GM18907 (cell line): ENCODE results near the gene DCP1A.
"Not testable (repeated sequence)": the region's sequence is repeated elsewhere in the genome, so short reads cannot be mapped to it uniquely, and the experiment has no call there.

Experiments used
- ATAC-seq: cut with Tn5 transposase; IDR thresholded peaks from one replicate; pipeline ENCODE4 v1.9.1; 2021; ENCODE audit warnings: mild to moderate bottlenecking, moderate library complexity; ENCODE audit not compliant: unreplicated experiment

The DCP1A gene

DNA sequence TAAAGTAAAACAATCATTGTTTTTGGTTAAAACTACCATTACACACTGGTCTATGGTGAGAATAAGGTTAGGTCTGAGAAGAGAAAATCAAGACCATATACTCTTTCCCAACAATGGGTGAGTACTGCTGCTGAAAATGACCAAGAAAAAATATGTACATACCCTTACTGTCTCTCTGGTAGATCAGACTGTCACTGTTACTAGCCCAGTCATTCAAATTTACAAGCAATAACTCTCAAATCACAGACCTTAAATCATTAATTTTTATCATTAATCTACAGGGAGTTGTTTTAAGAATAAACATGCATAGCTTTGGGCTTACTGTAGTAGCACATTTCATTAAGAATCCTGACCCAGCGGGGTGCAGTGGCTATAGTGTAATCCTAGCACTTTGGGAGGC lies 17.4 kb downstream of the DCP1A start:
- ATAC-seq, result no peak

DNA sequence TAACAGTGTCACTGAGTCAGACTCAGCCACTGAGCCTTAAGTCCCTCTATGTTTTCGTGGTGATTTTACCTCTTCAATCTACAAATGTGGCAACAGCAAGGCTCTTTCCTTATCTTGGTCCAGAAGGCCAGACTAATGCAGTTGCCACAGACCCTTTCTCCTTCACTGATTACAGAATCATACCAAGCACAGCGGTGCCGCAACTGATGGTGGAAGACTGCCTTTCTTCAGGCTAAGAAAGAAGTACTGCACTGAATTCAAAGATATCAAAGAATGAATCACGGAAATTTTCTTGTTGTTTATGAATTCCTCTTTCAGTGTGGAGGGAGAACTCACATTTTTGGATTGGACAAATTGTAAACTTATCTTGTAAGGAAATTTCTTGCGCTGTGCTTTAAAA lies 18.6 kb downstream of the DCP1A start:
- ATAC-seq, result no peak

DNA sequence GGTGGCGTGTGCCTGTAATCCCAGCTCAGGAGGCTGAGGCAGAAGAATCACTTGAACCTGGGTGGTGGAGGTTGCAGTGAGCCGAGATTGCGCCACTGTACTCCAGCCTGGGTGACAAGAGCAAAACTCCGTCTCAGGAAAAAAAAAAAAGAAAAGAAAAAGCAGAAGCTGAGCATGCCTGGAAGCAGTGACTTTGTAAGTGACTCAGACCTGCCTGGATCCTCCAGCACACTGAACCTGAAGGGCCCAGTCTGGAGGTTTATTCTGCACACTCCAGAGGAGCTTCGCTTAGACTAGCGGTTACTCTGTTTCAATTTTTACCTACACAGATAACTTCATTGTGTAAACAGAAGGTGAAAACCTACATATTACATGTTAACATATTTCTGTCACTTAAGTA lies 19.4 kb downstream of the DCP1A start:
- ATAC-seq, result not testable (repeated sequence)

DNA sequence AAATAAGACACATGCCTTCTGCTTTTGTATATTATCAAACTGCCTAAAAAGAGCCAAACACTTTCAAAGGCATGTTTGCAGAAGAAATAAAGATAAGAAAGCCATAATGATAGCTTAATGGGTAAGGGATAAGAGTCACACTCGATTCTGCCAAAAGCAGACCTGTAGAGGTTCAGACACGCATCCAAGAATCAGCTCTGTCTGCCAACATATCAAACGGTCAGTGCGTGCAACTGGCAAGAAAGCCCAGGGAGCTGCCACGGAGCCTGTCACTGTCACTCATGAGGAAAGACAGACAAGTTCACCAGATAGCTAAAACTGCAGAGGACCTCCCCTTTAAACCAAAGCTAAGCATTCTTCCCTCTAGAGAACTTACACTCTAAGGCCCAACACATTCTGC lies 23.2 kb downstream of the DCP1A start:
- no peak for ATAC-seq

DNA sequence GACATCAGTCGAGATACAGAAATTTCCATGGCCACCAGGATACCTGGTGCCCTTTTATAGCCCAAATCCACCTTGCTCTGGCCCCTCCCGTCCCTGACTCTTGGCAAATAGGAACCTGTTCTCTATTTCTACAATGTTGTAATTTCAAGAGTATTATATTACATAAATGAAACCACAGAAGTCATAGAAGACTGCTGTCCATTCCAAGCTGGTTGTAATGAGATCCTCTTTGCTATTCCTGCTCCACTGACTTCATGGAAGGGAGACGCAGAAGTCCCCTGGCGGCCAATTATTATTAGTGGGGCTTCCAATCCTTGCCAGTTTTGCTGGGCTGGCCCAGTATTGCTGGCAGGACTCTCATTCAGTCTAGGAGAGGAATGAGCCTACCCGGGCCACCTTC lies 26.6 kb downstream of the DCP1A start:
- no peak for ATAC-seq

DNA sequence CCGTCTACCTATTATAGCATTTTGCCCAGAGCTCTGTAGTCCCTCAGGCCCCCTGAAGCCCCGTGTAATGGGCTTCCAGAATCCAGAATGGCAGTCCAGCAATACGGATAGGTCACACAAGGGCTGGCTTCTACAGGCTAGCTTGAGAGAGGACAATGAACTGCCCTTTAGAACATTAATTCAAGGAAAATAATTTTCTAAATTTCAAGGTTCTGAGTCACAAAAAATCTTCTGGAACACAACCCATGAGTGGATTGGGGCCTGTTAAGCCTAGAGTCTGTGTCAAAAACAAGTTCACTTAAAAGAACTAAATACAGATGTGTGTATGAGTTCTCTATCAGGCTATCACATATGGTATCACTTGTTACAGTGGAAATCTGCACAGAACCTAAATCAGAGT lies 28.8 kb downstream of the DCP1A start:
- ATAC-seq, result no peak

DNA sequence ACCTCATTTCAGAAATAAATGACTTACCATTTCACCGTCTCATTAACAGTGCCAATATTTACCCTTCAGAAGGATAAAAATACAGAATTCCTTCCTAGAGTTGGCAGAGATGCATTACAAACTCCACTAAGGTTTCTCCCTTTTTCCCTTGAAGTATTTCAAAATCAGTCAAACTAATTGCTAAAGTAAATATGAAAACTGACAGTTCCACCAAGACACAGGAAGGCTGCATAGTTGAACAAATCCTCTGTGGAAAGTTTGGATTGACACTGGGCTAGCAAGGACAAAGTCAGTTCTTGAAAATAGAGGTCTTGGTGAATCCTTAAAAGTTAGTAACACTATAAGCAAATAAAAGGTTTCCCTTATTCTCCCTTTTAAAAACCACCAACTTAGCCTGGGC lies 34.5 kb downstream of the DCP1A start:
- ATAC-seq, result no peak

DNA sequence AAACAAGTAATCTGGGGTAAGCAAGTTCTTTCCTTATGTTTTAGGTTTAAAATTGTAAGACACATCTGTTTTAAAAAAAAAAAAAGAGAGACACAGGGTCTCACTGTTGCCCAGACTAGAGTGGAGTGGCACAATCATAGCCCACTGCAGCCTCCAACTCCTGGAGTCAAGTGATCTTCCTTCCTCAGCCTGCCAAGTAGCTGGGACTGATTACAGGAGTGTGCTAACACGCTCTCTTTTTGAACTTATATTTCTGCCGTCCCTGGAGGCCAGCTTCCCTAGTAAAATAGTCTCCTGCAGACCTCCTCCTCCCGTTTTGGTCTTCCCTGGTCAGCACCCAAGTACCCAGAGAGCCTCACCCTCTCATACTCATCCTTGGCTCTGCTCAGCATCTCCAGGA lies 35.5 kb downstream of the DCP1A start:
- no peak for ATAC-seq

DNA sequence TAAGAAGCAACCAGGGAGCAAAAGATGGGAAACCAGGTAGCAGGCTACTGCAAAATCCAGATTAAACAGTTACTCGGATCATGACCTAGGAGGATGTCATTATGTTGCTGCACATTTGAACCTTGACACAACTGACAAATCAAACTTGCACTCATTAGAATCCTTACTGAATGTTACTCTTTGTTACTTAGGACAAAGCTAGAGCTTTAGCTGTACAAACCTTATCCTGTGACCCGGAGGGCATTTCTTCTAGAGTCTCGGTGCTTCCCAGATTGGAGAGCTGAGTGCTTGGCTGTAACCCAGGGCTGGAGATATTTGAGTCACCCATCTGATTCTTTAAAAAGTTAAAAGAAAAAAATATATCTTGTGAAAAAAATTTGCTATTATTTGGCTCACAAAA lies 43.4 kb downstream of the DCP1A start:
- no peak for ATAC-seq

DNA sequence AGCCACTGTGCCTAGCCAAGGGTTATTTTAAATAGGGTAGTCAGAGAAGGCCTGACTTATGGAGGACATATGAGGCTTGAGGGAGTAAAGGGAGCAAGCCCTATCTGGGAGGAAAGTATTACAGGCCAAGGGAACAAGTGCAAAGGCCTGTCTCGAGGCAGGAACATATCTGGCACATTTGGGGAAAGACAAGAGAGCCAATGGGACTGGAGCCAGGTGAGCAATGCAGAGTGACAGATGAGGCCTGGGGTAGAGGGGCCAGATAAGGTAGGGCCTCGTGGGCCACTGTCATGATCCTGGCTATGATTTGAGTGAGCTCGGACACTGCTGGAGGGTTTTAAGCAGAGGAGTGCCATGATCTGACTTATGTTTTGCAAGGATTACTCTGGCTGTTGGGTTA lies 43.8 kb downstream of the DCP1A start:
- no peak for ATAC-seq

DNA sequence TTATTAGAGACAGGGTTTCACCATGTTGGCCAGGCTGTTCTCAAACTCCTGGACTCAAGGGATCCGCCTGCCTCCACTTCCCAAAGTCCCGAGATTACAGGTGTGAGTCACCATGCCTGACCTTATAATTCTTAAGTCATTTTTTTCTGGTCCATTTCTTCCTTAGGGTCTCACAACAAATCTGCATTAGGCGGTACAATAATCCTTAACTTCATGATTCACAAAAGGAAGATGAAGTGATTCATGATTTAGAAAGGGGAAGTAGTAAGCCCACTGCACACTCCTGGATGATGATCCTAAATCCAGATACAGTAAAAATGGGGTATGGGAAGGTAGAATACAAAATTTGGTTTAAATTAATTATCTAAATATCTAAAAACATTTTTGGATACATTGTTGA lies 46.5 kb downstream of the DCP1A start:
- no peak for ATAC-seq

DNA sequence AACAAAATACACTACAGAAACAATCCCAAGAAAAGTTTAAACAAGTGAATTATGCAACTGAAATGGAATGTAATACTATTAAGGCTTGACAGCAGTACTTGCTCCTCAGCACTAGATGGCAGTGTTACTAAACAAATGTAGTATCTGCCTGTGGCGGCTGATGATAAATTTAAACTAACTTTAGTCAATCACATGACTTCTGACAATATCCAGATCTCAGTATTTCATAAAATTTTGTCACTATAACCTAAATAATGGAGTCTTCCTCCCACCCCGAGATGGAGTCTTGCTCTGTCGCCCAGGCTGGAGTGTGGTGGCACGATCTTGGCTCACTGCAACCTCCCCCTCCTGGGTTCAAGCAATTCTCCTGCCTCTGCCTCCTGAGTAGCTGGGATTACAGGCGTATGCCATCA lies 47.7 kb downstream of the DCP1A start:
- peak; percentile 46 for ATAC-seq

DNA sequence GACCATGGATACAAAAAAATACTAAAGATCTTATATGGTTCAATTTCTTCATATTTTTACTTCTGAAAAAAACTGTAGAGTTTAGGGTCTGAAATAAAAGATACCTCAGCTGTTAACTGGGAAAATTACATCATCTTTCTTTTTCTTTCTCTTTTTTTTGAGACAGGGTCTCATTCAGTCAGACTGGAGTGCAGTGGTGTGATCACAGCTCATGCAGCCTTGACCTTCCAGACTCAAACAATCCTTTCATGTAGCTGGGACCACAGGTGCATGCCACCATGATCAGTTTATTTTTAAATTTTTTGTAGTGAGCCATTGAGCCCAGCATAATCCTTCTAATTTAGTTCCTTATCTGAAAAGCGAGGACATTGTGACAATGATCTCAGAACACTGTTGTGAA lies 51.9 kb downstream of the DCP1A start:
- no peak for ATAC-seq

DNA sequence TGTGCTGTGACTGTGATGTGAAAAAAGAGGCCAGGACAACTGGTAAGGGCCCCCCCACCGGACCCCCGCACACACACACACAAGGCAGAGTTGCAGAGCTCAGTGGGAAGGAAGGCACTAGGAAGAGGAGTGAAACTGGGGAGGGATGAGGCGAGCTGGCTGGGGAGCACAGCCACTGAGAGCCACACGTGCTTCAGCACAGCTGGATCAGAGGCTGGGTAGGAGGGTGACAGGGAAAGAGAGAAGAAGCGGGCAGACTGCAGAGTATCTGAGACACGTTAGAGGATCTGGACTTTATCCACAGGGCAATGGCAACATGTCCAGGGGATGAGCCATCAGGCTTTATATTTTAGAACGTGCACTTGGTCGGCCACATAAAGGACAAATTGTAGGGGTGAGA lies 53.5 kb downstream of the DCP1A start:
- ATAC-seq, result no peak

DNA sequence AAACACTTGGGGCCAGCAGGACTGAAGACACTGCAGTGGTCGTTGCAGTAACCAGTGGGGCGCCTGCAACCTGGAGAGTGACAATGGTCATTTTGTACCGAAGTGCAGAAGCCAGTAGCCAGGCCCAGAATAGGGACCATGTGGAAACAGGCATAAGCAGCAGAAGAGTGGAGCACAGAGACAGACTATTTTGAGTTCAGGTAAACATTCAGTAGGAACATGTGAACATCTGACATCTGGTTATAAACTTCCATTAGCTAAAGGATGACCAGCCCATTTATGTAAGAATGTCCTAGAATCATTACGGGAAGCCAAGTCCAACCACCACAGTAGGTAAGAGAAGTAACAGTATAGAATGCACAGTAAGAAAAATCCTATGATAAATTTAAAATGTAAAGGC lies 59.1 kb downstream of the DCP1A start:
- no peak for ATAC-seq

DNA sequence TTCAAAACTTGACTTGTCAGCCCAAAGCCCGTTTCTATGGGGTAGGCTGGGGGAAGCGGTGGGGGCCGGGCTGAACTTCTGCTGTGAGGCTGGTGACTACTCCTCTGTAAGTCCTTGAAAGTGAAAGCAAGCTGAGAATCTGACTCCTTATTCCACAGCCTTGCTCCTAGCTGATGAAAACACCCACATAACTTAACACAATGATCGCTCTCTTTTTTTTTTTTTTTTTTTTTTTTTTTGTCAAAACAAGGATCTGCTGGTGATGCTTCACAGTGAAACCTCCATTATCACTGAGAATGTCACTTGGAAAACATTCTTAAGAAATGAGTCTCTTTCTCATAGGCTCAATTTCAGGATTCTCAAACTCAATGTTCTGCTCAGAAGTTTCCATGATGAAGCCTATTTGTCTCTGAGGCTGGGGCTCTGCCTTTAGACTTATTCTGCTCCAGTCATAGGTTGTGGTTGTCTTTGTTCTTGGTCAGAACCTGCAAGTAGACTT lies 60.2 kb downstream of the DCP1A start:
- ATAC-seq, result no peak

DNA sequence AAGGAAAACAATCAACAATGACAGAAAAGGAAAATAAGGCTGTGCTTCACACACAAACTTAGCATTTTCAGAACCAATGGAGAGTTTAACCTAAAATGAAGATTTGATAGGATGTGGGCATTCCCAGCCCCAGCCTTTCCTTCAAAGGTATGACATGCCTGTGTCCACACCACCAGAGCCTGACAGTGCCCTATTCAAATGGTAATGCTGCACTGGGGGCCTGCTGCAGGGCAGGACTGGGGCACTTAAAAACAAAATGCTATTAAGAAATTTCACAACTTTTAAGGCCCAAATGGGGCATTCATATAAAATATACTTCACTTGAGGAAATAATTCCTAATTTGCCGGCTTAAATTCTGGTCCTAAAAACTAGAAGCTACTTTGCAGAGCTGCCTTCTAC lies 60.6 kb downstream of the DCP1A start:
- ATAC-seq, result no peak

DNA sequence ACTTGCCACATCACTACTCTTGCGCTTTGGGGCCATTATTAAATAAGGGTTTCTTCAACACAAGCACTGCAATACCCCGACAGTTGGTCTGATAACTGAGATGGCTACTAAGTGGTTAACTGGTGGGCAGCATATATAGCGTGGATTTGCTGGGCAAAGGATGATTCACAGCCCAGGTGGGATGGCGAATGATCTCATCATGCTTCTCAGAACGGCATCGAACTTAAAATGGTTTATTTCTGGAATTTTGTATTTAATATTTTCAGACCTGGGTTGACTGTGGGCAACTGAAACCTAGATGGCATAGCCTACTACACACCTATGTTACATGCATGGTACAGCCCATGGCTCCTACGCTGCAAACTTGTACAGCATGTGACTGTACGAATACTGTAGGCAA lies 64.8 kb downstream of the DCP1A start:
- no peak for ATAC-seq

DNA sequence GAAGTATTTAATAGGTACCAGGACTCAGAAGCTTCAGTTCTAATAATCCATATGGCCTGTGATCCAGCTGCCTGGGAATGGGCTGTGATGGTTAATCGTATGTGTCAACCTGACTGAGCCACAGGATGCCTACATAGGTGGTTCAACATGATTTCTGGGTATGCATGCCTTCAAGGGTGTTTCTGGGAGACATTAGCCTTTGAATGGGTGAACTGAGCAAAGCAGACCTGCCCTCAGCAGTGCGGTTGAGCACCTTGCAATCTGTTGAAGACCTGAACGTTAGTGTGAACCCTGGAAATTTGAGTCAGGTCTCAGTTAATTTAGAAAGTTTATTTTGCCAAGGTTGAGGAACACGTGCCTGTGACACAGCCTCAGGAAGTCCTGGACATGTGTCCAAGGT lies 68.7 kb downstream of the DCP1A start:
- no peak for ATAC-seq

DNA sequence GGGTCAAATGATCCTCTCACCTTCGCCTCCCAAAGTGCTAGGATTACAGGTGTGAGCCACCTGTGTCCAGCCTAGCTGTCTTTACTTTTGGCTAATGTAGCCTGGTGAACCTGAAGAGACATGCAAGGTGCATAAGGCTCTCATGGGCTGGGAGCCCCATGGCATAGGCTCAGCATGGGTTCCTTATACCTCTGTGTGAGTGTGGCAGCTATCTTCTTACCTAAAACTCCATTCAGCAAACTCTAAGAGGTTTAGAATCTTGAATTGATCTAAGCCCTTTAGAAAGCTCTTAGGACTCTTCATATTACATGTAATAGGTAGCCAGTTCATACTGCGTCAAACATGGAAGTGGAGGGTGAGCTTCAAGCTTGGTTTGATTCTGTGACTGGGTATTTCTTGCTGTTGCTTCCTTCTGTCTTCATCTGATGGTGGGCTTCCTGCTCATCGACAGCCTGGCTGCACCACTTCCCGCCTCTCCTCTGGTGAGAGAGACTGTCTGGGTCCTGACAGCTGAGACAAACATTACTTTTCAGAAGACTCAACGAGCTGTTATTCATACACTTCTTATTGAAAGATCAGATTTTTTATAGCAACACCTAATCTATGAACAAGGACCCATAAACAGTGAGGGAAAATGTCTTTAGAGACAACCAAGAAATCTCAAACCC lies 72.3 kb downstream of the DCP1A start:
- ATAC-seq, result no peak

DNA sequence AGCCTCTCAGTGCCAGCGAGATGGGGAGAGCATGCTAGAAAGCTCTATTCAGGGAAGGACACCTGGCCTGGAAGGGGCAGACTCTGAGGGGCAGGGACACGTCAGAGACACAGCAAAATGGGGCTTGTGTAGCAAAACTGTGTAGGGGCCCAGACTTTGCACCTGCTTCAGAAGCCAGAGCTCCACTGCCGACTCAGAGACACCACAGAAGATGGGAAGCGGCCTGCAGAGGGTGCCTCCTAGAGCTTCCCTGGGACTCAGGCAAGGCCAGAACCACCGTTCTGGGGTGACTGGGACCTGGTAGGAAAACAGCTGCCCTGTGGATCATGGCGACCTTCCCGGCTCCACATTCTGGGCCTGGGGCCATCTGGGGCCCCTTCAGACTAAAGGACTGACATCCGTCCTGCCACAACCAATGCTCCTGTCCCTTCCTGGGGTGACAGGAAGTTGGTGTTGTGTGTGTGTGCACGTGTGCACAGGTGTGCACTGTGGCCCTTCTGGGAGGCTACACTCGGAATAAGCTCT lies 74.1 kb downstream of the DCP1A start:
- no peak for ATAC-seq

DNA sequence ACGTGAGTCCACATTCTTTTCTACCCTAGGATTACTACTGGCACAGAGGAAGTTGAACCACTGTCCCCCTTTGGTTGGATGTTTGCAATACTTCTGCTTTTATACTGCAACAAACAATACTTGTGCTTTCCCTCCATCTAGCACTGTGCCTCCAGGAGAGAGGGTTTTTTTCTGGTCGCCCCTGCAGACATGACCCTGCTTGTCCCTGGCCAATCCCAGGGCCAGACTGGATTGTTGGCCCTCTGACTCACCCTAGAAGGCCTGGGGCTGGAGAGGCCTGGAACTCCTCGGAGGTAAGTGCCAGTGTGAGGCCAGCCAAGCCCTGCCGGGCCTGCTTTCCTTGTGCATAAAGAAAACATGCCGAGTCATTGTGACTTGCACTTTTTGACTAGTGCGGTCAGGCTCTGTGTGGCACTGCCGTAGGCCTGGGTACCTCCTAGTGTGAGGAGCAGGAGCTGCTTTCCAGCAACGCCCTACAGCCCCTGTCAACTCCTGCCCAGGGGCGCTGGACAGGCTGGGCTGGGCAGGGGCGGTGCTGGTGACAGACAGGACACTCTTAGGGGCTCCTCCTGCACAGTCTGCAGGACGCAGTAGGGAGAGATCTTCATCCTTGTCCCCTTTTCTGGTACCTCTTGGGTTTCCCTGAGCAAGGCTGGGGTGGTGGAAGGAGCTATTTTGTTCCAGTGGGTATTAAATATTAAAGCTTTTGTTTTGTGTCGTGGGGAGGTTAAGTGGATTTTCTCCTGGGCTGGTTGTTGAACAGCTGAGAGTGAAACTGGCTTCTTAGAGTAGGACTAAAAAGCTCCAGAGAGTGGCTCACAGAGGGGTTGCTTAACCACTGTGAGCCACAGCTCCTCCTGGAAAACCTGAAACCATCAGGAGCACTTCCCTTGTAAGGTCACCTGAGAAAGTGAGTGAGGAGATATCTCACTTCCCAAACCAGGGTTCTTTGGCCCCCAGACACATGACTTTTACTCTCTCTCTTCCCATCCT lies 77.2 kb downstream of the DCP1A start:
- ATAC-seq, result peak; percentile 76
